HG03457 (cell line): Measurements from ENCODE around the gene PARVA.

Experiments
- ATAC-seq: cut with Tn5 transposase; IDR thresholded peaks from one replicate; pipeline ENCODE4 v1.9.1; 2021; ENCODE audit warnings: moderate number of reproducible peaks; ENCODE audit not compliant: unreplicated experiment

Gene PARVA

DNA sequence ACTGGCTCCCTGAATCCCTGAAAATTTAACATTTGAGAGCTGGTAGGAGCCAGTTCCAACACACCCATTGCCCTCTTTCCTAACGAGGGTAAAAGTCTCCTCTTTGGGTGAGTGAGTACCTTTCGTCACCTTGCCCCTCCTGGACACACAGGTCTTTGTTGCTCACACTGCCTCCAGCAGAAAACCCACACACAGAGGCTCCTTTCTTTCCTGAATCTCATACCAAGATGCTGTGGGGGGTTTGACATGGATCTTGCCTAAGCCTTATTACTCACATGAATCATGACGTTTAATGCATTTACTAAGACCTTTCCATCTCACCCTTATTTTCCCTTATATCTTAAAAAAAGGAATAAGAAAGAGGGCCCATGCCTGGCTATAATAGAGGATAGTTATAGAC lies 53.0 kb downstream of the PARVA start:
- no peak for ATAC-seq

DNA sequence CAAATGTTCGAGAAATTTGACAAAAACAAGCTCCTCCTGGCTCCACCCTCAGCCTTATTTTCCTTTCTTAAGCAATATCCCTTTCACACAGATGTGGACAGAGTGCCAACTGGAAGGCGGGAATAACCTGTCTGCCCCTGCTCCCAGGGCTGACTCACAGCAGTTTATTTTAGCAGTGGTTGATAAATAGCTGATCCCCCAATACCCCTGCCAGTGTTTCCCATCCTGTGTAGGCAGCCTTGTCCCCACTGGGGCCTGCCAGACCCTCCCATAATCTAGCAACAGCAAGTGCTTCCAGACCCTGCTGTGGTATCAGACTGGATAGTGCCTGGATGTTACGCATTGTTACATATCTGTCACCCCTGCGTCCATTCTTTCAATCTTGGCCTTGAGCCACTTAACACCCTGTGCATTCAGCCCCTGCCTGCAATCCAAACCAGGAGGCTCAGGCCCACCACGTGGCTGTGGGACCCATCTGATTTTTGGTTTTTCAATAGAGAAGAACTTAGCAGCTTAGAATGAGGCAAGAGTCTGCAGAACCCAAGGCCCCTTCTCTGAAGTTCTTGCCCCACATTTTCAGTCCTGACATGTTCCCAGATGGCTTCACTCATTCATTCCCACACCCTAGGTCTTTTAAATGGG lies 53.7 kb downstream of the PARVA start:
- ATAC-seq: no peak

DNA sequence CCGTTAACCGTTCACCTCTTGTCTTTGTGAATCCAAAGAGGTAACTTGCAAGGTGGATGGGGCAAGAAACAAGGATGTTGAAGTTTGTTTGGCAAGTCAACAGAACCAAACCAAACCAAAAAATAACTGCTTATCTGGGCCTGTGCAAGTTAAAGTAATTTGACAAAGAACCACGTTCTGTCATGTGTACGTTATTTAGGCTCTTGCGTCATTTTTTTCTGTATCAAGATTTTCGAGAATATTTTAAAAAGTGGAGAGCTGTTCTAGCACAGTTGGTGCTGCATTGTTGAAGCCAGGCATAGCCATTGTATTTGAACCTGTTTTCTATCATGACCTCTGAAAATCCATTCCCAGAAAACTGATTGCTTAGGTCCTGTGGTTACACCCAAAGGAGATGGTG lies 55.1 kb downstream of the PARVA start:
- no peak for ATAC-seq

DNA sequence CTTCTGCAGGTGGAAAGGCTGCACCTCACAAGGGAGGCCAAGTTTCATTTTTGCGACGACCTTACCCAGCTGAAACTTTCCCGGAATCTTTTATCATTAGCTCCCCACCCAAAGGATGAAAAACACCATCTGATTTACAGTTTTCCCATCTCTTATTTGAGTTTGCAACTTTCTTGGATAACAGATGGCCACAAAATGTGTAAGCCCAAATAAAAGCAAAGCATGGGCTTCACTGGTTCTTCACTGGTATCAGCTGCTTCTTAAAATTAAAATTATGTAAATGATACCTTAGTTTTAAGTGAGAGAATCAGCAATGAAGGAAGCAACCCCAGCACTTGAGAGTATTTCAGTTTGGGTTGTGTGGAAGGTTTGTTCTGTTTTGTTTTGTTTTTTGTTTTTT lies 55.8 kb downstream of the PARVA start:
- ATAC-seq: no peak

DNA sequence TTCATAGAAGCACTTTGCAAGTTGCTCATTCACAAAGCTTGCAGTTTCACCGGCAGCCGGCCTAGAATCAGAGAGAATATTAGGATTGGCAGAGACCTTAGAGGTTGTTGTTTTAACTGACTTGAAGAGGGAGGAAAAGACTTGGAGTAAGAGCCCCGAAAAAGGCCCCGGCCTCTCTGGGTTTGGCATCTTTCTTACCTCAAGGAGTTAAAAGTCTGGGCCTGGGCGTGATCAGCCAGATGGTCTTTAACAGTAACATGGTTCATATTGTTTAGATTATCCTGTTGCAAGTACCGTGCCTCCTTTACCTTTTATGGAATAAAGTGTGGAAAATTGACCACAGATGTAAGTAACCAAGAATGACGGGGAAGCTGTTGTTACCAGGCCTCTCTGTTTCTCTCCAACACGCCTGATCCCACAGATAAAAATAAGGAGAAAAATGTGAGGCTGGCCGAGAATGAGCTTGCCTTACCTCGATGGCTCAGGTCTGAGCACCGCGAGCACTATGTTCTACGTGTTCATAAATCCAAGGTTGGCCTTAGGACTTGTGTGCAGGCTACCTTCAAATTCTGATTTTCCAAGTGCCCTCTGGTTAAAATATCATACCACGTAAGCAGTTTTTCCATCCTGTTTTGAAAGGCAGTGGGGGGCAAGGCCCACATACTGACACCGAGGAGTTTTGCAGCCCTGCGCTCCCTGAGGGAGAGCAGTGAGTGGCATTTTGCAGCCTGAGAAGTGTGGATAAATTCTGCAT lies 56.4 kb downstream of the PARVA start:
- ATAC-seq: no peak

DNA sequence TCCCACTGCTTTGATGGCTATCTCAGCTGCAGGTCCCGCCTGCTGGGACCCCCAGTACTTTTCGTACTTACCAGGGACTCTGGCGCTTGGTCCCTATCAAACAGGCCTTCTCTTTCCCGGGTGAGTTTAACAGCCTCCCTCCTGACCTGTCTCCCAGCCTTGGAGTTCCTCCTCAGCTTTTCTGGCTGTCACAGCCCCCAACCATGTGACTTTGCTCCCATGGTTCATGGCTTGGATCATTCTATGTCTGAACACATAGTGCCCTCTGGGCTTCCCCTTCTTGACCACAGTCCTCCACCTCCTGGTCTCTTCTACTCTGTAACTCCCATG lies 56.9 kb downstream of the PARVA start:
- ATAC-seq: no peak

DNA sequence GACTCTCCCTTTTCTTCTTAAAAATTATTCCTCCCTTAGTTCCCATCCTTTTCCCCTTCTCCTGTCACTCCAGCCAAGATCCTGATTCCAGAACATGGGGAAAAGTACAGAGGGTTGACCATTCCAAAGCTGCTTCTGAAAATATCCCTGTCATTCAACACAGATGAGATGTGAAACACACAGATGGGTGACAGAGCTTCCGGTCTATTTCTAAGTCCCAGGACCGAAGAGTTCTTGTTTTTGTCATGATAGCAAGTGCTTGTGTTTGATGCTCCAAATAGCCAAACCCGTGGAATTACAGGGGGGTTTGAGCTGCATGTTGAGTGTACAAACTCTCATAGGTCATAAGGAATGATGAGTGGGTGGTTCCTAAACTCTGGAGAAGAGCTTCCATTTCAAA lies 57.9 kb downstream of the PARVA start:
- no peak for ATAC-seq

DNA sequence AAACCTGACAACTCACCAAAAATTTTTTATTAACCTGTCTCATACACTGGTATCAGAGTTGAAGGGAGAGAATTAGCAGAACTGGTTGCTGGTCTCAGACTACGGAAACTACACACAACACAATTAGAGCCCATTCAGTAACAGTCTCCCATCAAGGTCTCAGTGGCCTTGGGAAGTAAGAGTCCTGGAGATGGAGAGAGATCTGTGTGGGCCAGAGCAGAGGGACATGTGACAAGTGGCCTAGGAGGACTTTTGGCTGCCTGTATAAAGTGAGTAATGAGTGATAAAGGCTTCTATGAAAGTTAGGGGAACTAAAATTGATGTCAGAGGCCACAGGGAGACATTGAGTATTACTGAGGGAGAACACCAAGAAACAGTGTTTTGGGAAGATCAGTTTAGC lies 58.9 kb downstream of the PARVA start:
- ATAC-seq: no peak

DNA sequence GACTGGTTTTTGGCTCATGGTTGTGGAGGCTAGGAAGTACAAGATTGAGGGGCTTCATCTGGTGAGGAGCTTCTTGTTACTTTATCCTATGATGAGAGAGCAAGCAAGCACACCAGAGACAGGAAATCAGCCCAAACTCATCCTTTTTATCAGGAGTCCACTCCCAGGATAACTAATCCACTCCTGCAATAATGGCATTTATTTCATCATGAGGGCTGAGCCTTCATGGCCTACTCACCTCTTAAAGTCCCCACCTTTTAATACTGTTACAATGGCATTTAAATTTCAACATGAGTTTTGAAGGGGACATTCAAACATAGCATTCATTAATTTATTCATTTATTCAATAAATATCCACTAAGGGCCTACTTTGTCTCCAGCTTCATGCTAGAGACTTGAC lies 60.9 kb downstream of the PARVA start:
- no peak for ATAC-seq

DNA sequence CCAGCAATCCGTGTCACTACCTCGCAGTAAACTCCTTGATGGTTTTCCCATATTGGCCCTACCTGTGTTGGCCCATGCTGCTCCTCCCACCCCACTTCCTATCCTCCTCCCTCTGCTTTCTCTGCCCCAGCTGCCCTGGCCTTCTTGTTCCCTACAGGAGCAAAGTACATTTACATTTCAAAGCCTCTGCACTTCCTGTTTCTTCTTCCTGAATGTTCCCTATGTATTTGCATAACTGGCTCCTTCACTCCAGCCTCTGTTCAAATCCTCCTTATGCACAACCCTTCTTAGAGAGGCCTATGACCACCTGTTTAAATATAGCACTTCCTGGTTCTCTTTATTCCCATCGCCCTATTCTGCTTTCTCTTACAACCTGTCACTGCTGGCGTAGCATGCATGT lies 62.2 kb downstream of the PARVA start:
- no peak for ATAC-seq

DNA sequence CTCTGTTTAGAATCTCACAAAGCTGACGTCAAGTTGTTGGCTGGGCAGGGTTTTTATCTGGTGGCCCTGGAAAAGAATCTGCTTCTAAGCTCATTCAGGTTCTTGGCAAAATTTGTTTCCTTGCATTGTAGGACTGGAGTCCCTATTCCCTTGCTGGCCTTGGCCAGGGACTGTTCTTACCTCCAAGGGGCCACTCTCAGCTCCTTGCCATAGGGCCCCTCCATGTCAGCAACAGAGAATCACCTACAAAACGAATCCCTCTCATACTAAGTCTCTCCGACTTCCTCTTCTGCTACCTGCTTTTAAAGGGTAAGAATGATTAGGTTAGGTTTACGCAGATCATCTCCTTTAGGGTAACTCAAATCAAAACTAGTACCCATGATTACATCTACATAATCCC lies 63.2 kb downstream of the PARVA start:
- ATAC-seq: no peak

DNA sequence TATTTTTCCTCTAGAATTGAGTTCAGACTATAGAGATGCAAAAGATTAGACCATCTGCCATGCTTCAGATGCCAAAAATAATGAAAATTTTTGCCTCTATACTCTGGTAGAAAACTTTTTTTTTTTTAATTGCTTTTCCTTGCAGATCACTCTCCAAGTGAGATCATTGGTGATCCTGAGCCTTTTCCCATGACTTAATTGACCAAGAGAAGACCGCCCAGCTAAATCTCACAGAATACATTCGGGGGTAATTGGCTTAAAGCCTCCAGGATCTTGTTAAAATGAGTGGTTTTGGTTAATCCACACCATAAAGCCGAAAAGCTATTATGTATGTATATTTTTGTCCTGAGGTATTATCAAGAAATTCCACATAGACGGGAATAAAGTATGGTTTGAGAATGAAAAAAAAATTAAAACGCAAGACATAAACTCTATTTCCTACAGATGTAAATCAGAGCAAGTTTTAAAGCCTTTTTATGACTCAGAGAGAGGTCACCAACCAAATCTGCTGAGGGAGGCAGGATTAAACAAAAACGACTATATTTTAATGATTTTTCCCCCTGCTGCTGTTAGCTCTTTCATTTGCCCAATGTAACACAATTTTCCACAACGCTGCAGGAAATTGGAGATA lies 64.0 kb downstream of the PARVA start:
- no peak for ATAC-seq

DNA sequence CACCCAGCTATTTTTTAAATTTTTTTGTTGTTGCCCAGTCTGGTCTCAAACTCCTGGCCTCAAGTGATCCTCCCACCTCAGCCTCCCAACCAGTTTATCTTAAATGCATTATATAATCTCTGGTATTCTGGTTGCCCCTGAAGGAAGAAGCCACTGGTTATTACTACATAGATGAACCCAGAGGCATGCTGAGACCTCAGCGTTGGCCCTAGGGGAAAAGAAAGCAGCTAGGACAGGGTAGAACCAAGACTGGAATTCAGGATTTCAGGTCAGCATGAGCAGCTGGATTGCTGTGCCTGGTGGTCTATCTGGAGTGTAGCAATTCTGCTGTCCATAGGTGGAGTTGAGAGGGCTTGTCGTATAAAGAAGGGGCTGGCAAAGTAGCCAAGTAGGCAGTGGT lies 67.2 kb downstream of the PARVA start:
- ATAC-seq: no peak

DNA sequence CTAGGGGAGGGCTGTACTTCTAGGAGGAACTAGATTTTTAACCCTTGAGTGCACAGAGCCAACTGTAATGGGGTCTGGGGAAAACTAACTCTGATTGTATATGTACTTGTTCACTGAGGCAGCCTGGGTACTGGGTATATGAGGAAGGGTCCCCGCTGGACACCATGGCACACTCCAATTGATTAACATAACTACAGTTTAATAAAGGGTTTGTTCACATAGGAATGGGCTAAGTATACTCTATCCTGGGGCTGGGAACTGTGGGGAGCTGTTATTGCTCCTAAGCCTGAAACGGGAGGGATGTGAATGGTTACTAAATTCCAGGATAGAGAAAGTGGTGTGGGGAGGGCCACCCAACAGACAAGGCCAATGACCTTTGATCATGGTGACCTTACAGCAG lies 67.6 kb downstream of the PARVA start:
- no peak for ATAC-seq

DNA sequence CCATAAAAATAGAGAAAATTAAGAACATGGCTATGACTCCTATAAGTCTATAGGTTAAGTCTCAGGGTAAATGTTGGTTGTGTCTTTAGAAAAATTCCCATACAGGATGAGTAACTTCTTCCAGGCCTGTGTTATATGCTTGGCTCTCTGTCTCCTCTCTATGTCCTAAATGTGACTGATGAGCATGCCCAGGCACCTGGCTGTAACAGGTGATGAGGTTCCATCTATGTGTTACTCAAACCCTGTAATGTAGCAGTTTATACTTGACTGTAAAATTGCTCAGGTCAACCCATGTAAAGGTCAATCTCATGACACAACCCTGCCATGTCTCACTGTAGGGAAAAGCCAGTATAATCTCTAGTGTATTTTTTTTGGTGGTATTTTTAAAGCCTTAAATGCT lies 69.5 kb downstream of the PARVA start:
- no peak for ATAC-seq

DNA sequence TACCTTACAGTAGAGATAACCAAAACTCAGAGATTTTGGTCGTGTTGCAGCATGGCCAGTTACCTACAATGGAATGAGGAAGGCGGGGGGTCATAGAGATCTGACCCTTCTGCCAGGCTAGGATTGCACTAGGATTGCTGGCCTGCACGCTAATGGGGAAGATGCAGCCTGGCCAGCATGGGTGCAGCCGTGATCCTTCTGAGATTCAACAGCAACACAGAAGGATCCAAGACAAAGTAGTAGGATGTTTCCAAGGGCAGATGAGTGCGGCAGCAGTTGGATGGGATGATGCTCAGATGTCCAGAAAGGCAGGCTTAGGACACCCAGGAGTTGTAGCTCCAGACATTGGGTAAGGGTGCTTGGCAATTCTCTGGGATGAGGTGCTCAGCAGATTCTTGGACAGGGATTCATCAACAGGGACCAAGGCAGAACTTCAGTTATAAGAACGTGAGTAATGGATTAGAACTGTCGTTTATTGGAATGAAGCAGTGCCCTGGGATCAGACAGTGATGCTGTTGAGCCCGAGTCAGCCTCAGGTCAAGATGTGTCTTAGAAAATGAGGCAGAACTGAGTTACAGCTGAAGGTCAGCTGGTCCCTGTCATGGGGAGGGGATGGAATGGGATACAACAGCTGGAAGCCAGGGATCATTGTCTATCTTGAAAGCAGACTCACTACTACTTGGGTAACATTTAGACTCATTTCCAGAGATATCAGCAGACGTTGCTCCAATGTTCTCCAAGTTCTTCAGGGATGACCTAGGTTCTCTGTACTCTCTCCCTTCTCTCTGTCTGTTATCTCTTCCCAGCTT lies 71.0 kb downstream of the PARVA start:
- ATAC-seq: no peak

DNA sequence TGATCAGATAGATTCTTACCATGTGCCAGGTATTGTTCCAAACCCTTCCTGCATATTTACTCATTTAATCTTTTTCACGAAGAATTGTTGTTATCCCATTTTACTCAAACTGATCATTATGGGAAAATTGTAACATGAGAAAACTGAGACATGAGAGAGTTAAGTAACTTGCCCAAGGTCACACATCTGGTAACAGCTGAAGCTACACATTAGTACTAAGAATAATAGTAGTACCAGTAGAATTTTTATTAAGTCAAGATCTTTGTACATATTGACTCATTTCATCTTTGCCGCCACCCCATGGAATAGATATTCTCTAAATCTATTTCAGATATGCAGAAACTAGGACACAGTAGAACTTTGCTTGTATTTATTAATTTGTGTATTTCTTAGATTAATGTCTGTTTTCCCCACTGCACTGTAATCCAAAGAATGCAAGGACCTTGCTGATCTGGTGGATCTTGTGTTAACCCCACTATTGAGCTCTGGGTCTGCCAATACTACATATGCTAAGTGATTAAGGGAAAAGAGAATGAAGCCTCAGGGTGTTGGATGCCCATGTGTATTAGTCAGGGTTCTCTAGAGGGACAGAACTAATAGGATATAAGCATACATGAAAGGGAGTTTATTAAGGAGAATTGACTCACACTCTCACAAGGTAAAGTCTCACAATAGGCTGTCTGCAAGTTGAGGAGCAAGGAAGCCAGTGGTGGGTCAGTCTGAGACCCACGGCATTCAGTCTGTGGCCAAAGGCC lies 72.8 kb downstream of the PARVA start:
- no peak for ATAC-seq

DNA sequence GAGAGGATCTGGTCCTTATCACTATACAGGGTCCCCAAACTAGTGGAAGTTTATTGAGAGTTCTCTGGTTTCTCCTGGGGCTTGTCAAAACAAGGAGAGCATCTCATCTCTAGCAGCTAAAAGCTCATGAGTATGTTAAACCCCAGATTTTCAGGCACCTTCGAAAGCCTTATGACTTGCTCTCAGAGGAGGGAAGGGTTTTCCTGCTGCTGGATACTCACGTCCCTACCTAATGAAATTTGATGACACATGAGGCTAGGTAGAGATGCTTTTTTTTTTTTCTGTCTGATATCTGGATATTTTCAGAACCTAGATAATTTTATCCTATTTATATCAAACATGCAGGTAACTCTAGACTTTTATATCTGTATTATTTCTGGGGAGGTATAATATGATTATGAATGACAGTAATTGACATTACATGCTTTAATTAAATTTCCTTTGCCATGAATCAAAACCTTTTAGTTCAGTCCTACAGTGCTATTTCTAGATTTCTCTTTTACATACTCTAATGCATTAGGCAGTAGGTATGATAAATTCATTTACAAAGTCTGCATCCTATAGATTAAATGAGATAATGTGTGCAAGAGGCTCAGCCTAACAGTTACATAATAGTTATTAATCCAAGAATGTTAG lies 73.9 kb downstream of the PARVA start:
- ATAC-seq: no peak

DNA sequence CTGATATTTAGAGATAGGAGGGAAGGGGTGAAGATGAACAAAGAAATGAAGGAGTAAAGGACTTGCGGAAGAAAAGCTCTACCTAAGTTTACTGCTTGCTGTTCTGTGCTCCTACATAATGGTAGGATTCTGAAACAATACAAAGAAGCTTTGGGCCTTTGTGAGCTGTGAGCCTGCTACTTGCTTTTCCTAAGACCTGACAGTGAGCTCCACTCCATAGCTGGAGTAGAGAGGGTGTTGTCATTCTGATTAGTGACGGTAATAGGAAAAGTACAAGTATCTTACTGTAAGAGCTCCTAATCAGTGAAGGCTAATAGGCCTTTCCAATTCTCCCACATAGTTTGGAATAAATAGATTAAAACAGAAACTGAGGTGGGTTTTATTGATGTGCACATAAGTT lies 75.9 kb downstream of the PARVA start:
- ATAC-seq: no peak

DNA sequence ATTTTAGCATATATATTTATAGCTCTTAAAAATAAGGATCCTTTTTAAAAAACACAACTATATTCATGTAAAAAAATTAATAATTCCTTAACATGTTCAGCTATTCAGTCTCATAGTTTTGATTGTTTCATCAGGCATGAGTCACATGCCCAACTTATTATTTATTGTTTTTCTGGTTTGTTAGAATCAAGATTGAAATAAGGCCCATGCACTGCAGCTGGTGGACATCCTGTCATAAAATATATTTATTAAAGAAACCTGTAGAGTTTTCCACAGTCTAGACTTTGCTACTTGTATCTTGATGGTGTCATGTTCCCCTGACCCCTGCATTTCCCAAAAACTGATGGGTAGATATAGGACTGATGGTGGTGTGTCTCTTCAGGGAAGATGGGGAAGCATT lies 77.4 kb downstream of the PARVA start:
- no peak for ATAC-seq

DNA sequence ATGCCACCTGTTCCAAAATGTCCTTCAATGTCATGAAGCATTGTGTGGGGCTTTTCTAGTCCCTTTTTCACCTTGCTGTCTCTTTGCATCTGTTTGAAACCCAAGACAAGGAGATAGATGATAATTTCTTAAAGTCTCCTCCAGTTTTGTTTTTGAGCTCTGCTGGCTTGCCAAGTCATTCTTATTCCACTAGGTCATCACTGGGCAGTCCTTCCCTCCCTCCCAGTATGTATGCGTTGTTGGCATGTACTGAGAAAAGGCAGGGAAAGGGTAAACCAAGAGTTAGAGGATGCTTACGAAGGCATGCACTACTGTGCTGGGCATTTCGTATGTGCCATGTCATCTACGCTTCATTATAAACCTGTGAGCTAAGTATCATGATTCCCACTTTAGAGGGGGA lies 78.6 kb downstream of the PARVA start:
- ATAC-seq: no peak
